HEK293 (cell line): Measurements from ENCODE around the gene TWIST2.

Experiments used
- CTCF ChIA-PET: fragments of 350-600 bp; formaldehyde crosslinking; extraction: SDS; loops from one replicate; lab custom pipeline; 2021; ENCODE audit warnings: antibody characterized with exemption; lab: Yijun Ruan, JAX
- POLR2A ChIA-PET: fragments of 300-600 bp; formaldehyde crosslinking; extraction: SDS; loops from one replicate; lab custom pipeline; 2020; ENCODE audit warnings: antibody characterized with exemption, inconsistent platforms; lab: Yijun Ruan, JAX
- H3K27ac ChIP-seq: fragments of 200-500 bp; sonication (Bioruptor generic); 2 replicates; pipeline ENCODE4 v1.5.1; 2014; ENCODE audit warnings: low read depth, low read length, control low read depth, inconsistent platforms; ENCODE audit errors: extremely low read depth
- H3K36me3 ChIP-seq, 2 experiments: fragments of 200-500 bp in 1 of 2; sonication (Bioruptor generic) in 1 of 2; 1 replicate in 1 of 2; 2 replicates in 1 of 2; pipeline ENCODE4 v1.5.1; 2014 to 2017; ENCODE audit warnings: inconsistent platforms in 2 of 2, low read length in 2 of 2; ENCODE audit not compliant: control insufficient read depth in 2 of 2, insufficient read depth in 1 of 2
- H3K4me1 ChIP-seq: fragments of 200-500 bp; sonication (Bioruptor generic); 2 replicates; pipeline ENCODE4 v1.5.1; 2014; ENCODE audit warnings: mild to moderate bottlenecking, low read length, inconsistent platforms; ENCODE audit not compliant: control insufficient read depth, insufficient read depth
- H3K4me3 ChIP-seq: 2 replicates; pipeline ENCODE4 v1.5.1; 2011; ENCODE audit warnings: low read depth, mild to moderate bottlenecking, control low read depth, low read length, moderate library complexity
- H3K9me3 ChIP-seq: fragments of 200-500 bp; sonication (Bioruptor generic); 2 replicates; pipeline ENCODE4 v1.5.1; 2014; ENCODE audit warnings: low read depth, low read length, inconsistent platforms; ENCODE audit not compliant: control insufficient read depth, insufficient read depth
- CTCF ChIP-seq: fragments of 450-650 bp; formaldehyde crosslinking; IDR thresholded peaks from 2 replicates; pipeline ENCODE4 v1.5.1; 2016; ENCODE audit warnings: missing biosample characterization, missing genetic modification characterization
- KLF10 ChIP-seq: fragments of 450-650 bp; IDR thresholded peaks from 2 replicates; pipeline ENCODE4 v1.5.1; 2018; ENCODE audit warnings: missing biosample characterization, mild to moderate bottlenecking, missing genetic modification characterization
- MEIS1 ChIP-seq: sonication (generic); formaldehyde crosslinking; IDR thresholded peaks from 2 replicates; pipeline ENCODE4 v1.8.1; 2022; ENCODE audit warnings: missing genetic modification reagents, mild to moderate bottlenecking, borderline replicate concordance
- SETDB1 ChIP-seq: IDR thresholded peaks from one replicate; pipeline ENCODE4 v1.6.1; 2017; ENCODE audit warnings: mild to moderate bottlenecking, low read length, moderate library complexity, mixed read lengths; ENCODE audit not compliant: insufficient read length
- SP3 ChIP-seq: fragments of 450-650 bp; formaldehyde crosslinking; IDR thresholded peaks from 2 replicates; pipeline ENCODE4 v1.5.1; 2016; ENCODE audit warnings: missing biosample characterization, missing genetic modification characterization
- YY1 ChIP-seq: fragments of 450-650 bp; formaldehyde crosslinking; IDR thresholded peaks from 2 replicates; pipeline ENCODE4 v1.5.1; 2018; ENCODE audit warnings: missing biosample characterization, missing genetic modification characterization
- ZEB2 ChIP-seq: fragments of 450-650 bp; formaldehyde crosslinking; IDR thresholded peaks from 2 replicates; pipeline ENCODE4 v1.5.1; 2016; ENCODE audit warnings: missing biosample characterization, missing genetic modification characterization
- ZFP69B ChIP-seq: fragments of 450-650 bp; formaldehyde crosslinking; IDR thresholded peaks from 2 replicates; pipeline ENCODE4 v1.5.1; 2016; ENCODE audit warnings: missing biosample characterization, missing genetic modification characterization
- ZNF112 ChIP-seq: fragments of 450-650 bp; formaldehyde crosslinking; IDR thresholded peaks from 2 replicates; pipeline ENCODE4 v1.5.0; 2017; ENCODE audit warnings: missing biosample characterization, missing genetic modification characterization
- ZNF140 ChIP-seq: fragments of 450-650 bp; formaldehyde crosslinking; IDR thresholded peaks from 2 replicates; pipeline ENCODE4 v1.5.1; 2016; ENCODE audit warnings: missing biosample characterization, missing genetic modification characterization
- ZNF175 ChIP-seq: fragments of 450-650 bp; formaldehyde crosslinking; IDR thresholded peaks from 2 replicates; pipeline ENCODE4 v1.5.1; 2016; ENCODE audit warnings: missing biosample characterization, missing genetic modification characterization
- ZNF184 ChIP-seq: fragments of 450-650 bp; IDR thresholded peaks from 2 replicates; pipeline ENCODE4 v1.5.1; 2018; ENCODE audit warnings: missing biosample characterization, mild to moderate bottlenecking, missing genetic modification characterization
- ZNF19 ChIP-seq: fragments of 450-650 bp; formaldehyde crosslinking; IDR thresholded peaks from 2 replicates; pipeline ENCODE4; 2016; ENCODE audit warnings: missing biosample characterization, missing genetic modification characterization, low read depth
- ZNF202 ChIP-seq: fragments of 450-650 bp; formaldehyde crosslinking; IDR thresholded peaks from 2 replicates; pipeline ENCODE4 v1.5.1; 2016; ENCODE audit warnings: missing biosample characterization, missing genetic modification characterization, borderline replicate concordance
- ZNF223 ChIP-seq: fragments of 450-650 bp; formaldehyde crosslinking; IDR thresholded peaks from 2 replicates; pipeline ENCODE4 v1.5.1; 2016; ENCODE audit warnings: missing biosample characterization, missing genetic modification characterization
- ZNF24 ChIP-seq: fragments of 450-650 bp; formaldehyde crosslinking; IDR thresholded peaks from 2 replicates; pipeline ENCODE4 v1.5.1; 2016; ENCODE audit warnings: missing biosample characterization, missing genetic modification characterization
- ZNF266 ChIP-seq: fragments of 450-650 bp; formaldehyde crosslinking; IDR thresholded peaks from 2 replicates; pipeline ENCODE4 v1.5.1; 2016; ENCODE audit warnings: missing biosample characterization, missing genetic modification characterization, low read depth
- ZNF302 ChIP-seq: fragments of 450-650 bp; formaldehyde crosslinking; IDR thresholded peaks from 2 replicates; pipeline ENCODE4 v1.5.1; 2016; ENCODE audit warnings: missing biosample characterization, missing genetic modification characterization, low read depth
- ZNF404 ChIP-seq: fragments of 450-650 bp; formaldehyde crosslinking; IDR thresholded peaks from 2 replicates; pipeline ENCODE4 v1.5.1; 2017; ENCODE audit warnings: missing biosample characterization, missing genetic modification characterization
- ZNF561 ChIP-seq: fragments of 450-650 bp; IDR thresholded peaks from 2 replicates; pipeline ENCODE4 v1.5.1; 2018; ENCODE audit warnings: missing biosample characterization, missing genetic modification characterization, borderline replicate concordance
- ZNF580 ChIP-seq: fragments of 450-650 bp; formaldehyde crosslinking; IDR thresholded peaks from 2 replicates; pipeline ENCODE4 v1.5.1; 2016; ENCODE audit warnings: missing biosample characterization, missing genetic modification characterization
- ZNF610 ChIP-seq: fragments of 450-650 bp; formaldehyde crosslinking; IDR thresholded peaks from 2 replicates; pipeline ENCODE4 v1.5.1; 2016; ENCODE audit warnings: missing biosample characterization, missing genetic modification characterization, borderline replicate concordance
- ZNF670 ChIP-seq: fragments of 450-650 bp; formaldehyde crosslinking; IDR thresholded peaks from 2 replicates; pipeline ENCODE4 v1.5.1; 2016; ENCODE audit warnings: missing biosample characterization, missing genetic modification characterization, low read depth
- ZNF707 ChIP-seq: fragments of 450-650 bp; formaldehyde crosslinking; IDR thresholded peaks from 2 replicates; pipeline ENCODE4 v1.5.1; 2016; ENCODE audit warnings: missing biosample characterization, missing genetic modification characterization
- ZNF776 ChIP-seq: fragments of 450-650 bp; formaldehyde crosslinking; IDR thresholded peaks from 2 replicates; pipeline ENCODE4 v1.5.0; 2017; ENCODE audit warnings: missing biosample characterization, missing genetic modification characterization, borderline replicate concordance
- ZNF837 ChIP-seq: fragments of 450-650 bp; formaldehyde crosslinking; IDR thresholded peaks from 2 replicates; pipeline ENCODE4 v1.5.1; 2016; ENCODE audit warnings: missing biosample characterization, missing genetic modification characterization
- ZSCAN16 ChIP-seq: fragments of 450-650 bp; formaldehyde crosslinking; IDR thresholded peaks from 2 replicates; pipeline ENCODE4 v1.5.1; 2016; ENCODE audit warnings: missing biosample characterization, missing genetic modification characterization
- ZSCAN23 ChIP-seq: fragments of 450-650 bp; formaldehyde crosslinking; IDR thresholded peaks from 2 replicates; pipeline ENCODE4 v1.5.1; 2016; ENCODE audit warnings: missing biosample characterization, missing genetic modification characterization

Gene TWIST2

DNA sequence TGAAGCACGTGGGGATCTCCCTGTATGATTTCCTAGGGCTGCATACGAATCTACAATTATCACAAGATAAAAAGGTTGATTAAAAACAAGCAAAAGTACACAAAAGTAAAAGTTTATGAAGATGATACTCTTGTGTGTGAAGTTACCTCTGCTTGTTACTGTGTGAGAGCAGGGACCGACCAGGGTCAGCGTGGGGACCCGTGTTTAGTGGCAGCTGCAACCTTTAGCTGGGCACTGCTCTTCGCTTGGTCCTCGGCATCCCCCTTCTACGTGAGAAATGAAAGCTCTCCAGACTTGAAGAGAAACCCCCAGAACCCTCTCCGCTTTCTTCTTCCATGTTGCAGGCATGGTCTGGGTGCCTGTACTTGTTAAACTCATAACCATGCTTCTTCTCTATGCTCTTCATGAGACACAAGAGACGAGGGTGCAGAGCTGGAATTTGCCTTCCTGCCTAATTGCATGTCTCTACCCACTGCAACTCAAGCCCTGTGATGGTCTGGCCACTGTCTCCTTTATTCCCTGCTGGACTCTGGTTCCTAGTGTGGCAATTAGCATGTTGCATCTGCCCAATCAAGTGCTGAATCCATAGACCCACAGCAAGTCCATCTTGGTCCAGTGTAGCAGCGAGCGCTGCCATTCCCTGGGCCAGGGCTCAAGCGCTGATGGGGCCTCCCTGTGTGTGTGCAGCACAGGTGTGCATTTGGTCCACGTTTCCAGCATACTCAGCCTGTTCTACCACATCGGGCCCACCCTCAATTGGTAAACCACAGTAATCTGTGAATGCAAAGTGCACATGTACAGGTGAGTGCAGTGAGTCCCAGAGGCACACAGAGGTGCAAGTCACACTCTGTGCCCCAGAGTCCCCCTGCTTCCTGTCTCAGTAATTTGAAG is 88.5 kb downstream of the TWIST2 start:
- Histone ChIP-seq H3K4me3 (no peak overlapping the region), H3K4me1 (no peaks in the 10 kb centered on the region), H3K9me3 (no peaks in the 10 kb centered on the region), H3K36me3 (no peaks in the 10 kb centered on the region), H3K27ac (no peak overlapping the region)
- CTCF ChIA-PET: interaction anchor here (0.6 kb wide), 1 partner anchor 36 kb away, joined by 3 read pairs; no protein-coding TSS in a partner anchor
- POLR2A ChIA-PET: no interaction called here
- TF ChIP-seq ZNF580 (tag by site-specific recombination): no peak
- no peak for TF ChIP-seq ZNF140 (tag by site-specific recombination)
- no peak for TF ChIP-seq ZSCAN23 (tag by site-specific recombination)
- TF ChIP-seq ZNF202: no peak
- TF ChIP-seq ZNF175 (tag by site-specific recombination): no peak
- no peak for TF ChIP-seq ZNF404 (tag by site-specific recombination)
- TF ChIP-seq KLF10 (tag by site-specific recombination): no peak
- no peak for TF ChIP-seq SETDB1

DNA sequence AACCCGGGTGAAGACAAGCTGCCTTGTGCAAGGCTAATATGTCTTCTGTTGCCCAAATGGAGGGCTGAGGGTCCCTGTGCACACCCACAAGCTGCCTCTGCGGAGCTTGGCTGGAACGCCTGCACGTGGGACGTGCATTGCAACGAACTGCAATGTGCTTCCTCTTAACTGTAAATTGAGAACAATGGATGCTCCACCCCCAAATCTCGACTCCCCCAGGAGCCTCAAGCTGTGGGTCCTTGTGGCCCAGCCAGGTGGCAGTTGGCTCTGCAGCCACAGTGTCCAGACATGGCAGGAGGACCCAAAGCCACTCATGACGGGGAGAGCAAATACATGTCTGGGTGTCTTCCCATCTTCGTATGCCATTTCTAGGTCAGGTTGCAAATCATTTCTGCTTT is 90.1 kb downstream of the TWIST2 start:
- ChIA-PET CTCF (no interaction called here), POLR2A (no interaction called here)
- no peak overlapping the region for H3K4me3 ChIP-seq
- no peaks in the 10 kb centered on the region for H3K36me3 ChIP-seq
- no peaks in the 10 kb centered on the region for H3K4me1 ChIP-seq
- TF ChIP-seq ZNF776 (tag by site-specific recombination): no peak
- TF ChIP-seq ZNF670: no peak
- no peak for TF ChIP-seq ZNF223 (tag by site-specific recombination)
- TF ChIP-seq ZSCAN16 (tag by site-specific recombination): no peak
- no peak for TF ChIP-seq ZNF266 (tag by site-specific recombination)
- no peak for TF ChIP-seq YY1 (tag by site-specific recombination)
- TF ChIP-seq ZNF24 (tag by site-specific recombination): no peak
- no peak for TF ChIP-seq ZNF184
- no peak for TF ChIP-seq ZNF707 (tag by site-specific recombination)
- TF ChIP-seq ZFP69B (tag by site-specific recombination): no peak
- TF ChIP-seq ZNF112 (tag by site-specific recombination): no peak
- TF ChIP-seq MEIS1 (CRISPR knock-in tag): no peak
- TF ChIP-seq ZNF837 (tag by site-specific recombination): no peak
- TF ChIP-seq ZNF19 (tag by site-specific recombination): no peak
- TF ChIP-seq SP3 (tag by site-specific recombination): no peak
- no peak for TF ChIP-seq ZNF610 (tag by site-specific recombination)
- no peak for TF ChIP-seq CTCF (tag by site-specific recombination)
- no peak for TF ChIP-seq ZNF302 (tag by site-specific recombination)
- TF ChIP-seq ZEB2: no peak
- TF ChIP-seq ZNF561: no peak
- no peak overlapping the region for H3K27ac ChIP-seq
- H3K9me3 ChIP-seq: no peaks in the 10 kb centered on the region
